Activated gamma-delta T cell (primary cell): ENCODE results near the gene BCKDK.

ENCODE experiments used
- DNase-seq: peaks from one replicate; lab custom pipeline; 2025; lab: John Stamatoyannopoulos, UW

The BCKDK gene

GRCh38 chr16:31080035-31080629, 28.1 kb upstream of the BCKDK start:
- DNase-seq = no peak

GRCh38 chr16:31080756-31081419, 27.3 kb upstream of the BCKDK start:
- DNase-seq = no peak

- no peak for DNase-seq
Observed at GRCh38 chr16:31081428-31082351, 26.5 kb upstream of the BCKDK start.

- DNase-seq = no peak
Observed at GRCh38 chr16:31082368-31083045, 25.7 kb upstream of the BCKDK start.

GRCh38 chr16:31083081-31083480, 25.1 kb upstream of the BCKDK start:
- no peak for DNase-seq

GRCh38 chr16:31083556-31083955, 24.6 kb upstream of the BCKDK start:
- no peak for DNase-seq

- DNase-seq = no peak
Observed at GRCh38 chr16:31083981-31084380, 24.2 kb upstream of the BCKDK start.

GRCh38 chr16:31084584-31085302, 23.4 kb upstream of the BCKDK start:
- no peak for DNase-seq

- no peak for DNase-seq
Observed at GRCh38 chr16:31085411-31085810, 22.8 kb upstream of the BCKDK start.

GRCh38 chr16:31085873-31086628, 22.1 kb upstream of the BCKDK start:
- no peak for DNase-seq

- no peak for DNase-seq
Observed at GRCh38 chr16:31086629-31086906, 21.6 kb upstream of the BCKDK start.

- DNase-seq = no peak
Observed at GRCh38 chr16:31087481-31087880, 20.7 kb upstream of the BCKDK start.

- DNase-seq = no peak
Observed at GRCh38 chr16:31087971-31088370, 20.2 kb upstream of the BCKDK start.

- no peak for DNase-seq
Observed at GRCh38 chr16:31088459-31089183, 19.6 kb upstream of the BCKDK start, which contains the start of gene PRSS53. Gene PRSS53, minus strand, starts transcription at chr16:31088943. Its CDS starts 134 bp downstream, at chr16:31088809.

GRCh38 chr16:31089199-31089598, 19.0 kb upstream of the BCKDK start:
- no peak for DNase-seq

GRCh38 chr16:31090540-31090939, 17.6 kb upstream of the BCKDK start:
- no peak for DNase-seq

- DNase-seq = no peak
Observed at GRCh38 chr16:31092330-31092729, 15.9 kb upstream of the BCKDK start.

GRCh38 chr16:31093132-31093703, 15.0 kb upstream of the BCKDK start:
- DNase-seq = no peak

- no peak for DNase-seq
Observed at GRCh38 chr16:31094088-31094423, 14.1 kb upstream of the BCKDK start.
